Measurements from ENCODE around the gene PTCSC3. TPM values are rescaled to one million over a fixed set of nuclear protein-coding genes. Genes with fewer than 3 reads are reported as not detected.

The PTCSC3 gene
- not detected for total RNA-seq

- no peak within 1 kb of the TSS for H3K4me3 ChIP-seq
- H3K36me3 ChIP-seq: no peaks in the 10 kb centered on the region
- H3K4me1 ChIP-seq (replicated peaks): no peaks in the 10 kb centered on the region
- H3K9me3 ChIP-seq: no peaks in the 10 kb centered on the region
- no peak within 1 kb of the TSS for H3K27ac ChIP-seq
- no peak for DNase-seq (ENCODE audit: low spot score)
- TF ChIP-seq POLR2AphosphoS5 (IDR thresholded peaks at IDR 0.05) (no peak), CTCF (IDR thresholded peaks at IDR 0.05) (no peak), POLR2A (IDR thresholded peaks at IDR 0.05) (no peak)
- no peaks in the 10 kb centered on the region for H3K27me3 ChIP-seq (replicated peaks; ENCODE audit: insufficient read depth)
- 91% methylated on average over 4 of the region's 4 CpGs for WGBS
- intact Hi-C loops (cut with DNase I): no loop called here
These were observed at the start of gene PTCSC3 for GRCh38 chr14:36176524-36176923. PTCSC3 (minus strand) TSS chr14:36176722.

- Histone ChIP-seq H3K27ac (no peak overlapping the region), H3K4me3 (no peak overlapping the region), H3K36me3 (no peaks in the 10 kb centered on the region), H3K27me3 (replicated peaks; ENCODE audit: insufficient read depth) (no peaks in the 10 kb centered on the region), H3K4me1 (replicated peaks) (no peaks in the 10 kb centered on the region), H3K9me3 (no peaks in the 10 kb centered on the region)
- no peak for TF ChIP-seq CTCF (IDR thresholded peaks at IDR 0.05)
- TF ChIP-seq POLR2AphosphoS5 (IDR thresholded peaks at IDR 0.05): no peak
- no peak for TF ChIP-seq POLR2A (IDR thresholded peaks at IDR 0.05)
- intact Hi-C loops (cut with DNase I): no loop called here
- no peak for DNase-seq (ENCODE audit: low spot score)
- 67% methylated on average over 1 of the region's 1 CpG for WGBS
These were observed 49.6 kb upstream of the PTCSC3 start for GRCh38 chr14:36226164-36226563.

- intact Hi-C loops (cut with DNase I): no loop called here
- Histone ChIP-seq H3K36me3 (no peaks in the 10 kb centered on the region), H3K9me3 (no peaks in the 10 kb centered on the region), H3K4me3 (no peak overlapping the region), H3K4me1 (replicated peaks) (no peaks in the 10 kb centered on the region), H3K27me3 (replicated peaks; ENCODE audit: insufficient read depth) (no peaks in the 10 kb centered on the region), H3K27ac (no peak overlapping the region)
- no peak for TF ChIP-seq CTCF (IDR thresholded peaks at IDR 0.05)
- no peak for TF ChIP-seq POLR2A (IDR thresholded peaks at IDR 0.05)
- no peak for TF ChIP-seq POLR2AphosphoS5 (IDR thresholded peaks at IDR 0.05)
- no peak for DNase-seq (ENCODE audit: low spot score)
- 78% methylated on average over 9 of the region's 9 CpGs for WGBS
These were observed 47.7 kb upstream of the PTCSC3 start for GRCh38 chr14:36224176-36224575.

GRCh38 chr14:36223558-36223957 lies 47.0 kb upstream of the PTCSC3 start:
- no peaks in the 10 kb centered on the region for H3K27me3 ChIP-seq (replicated peaks; ENCODE audit: insufficient read depth)
- TF ChIP-seq POLR2AphosphoS5 (IDR thresholded peaks at IDR 0.05) (no peak), CTCF (IDR thresholded peaks at IDR 0.05) (no peak), POLR2A (IDR thresholded peaks at IDR 0.05) (no peak)
- no peaks in the 10 kb centered on the region for H3K4me1 ChIP-seq (replicated peaks)
- no peak overlapping the region for H3K4me3 ChIP-seq
- 77% methylated on average over 3 of the region's 3 CpGs for WGBS
- H3K27ac ChIP-seq: no peak overlapping the region
- DNase-seq (ENCODE audit: low spot score): no peak
- no peaks in the 10 kb centered on the region for H3K9me3 ChIP-seq
- H3K36me3 ChIP-seq: no peaks in the 10 kb centered on the region
- intact Hi-C loops (cut with DNase I): no loop called here

- TF ChIP-seq CTCF (IDR thresholded peaks at IDR 0.05) (no peak), POLR2A (IDR thresholded peaks at IDR 0.05) (no peak), POLR2AphosphoS5 (IDR thresholded peaks at IDR 0.05) (no peak)
- Histone ChIP-seq H3K4me3 (no peak overlapping the region), H3K27ac (no peak overlapping the region), H3K36me3 (no peaks in the 10 kb centered on the region), H3K4me1 (replicated peaks) (no peaks in the 10 kb centered on the region), H3K9me3 (no peaks in the 10 kb centered on the region), H3K27me3 (replicated peaks; ENCODE audit: insufficient read depth) (no peaks in the 10 kb centered on the region)
- no peak for DNase-seq (ENCODE audit: low spot score)
- intact Hi-C loops (cut with DNase I): no loop called here
- WGBS: 74% methylated on average over 5 of the region's 5 CpGs
These were observed 46.5 kb upstream of the PTCSC3 start for GRCh38 chr14:36222952-36223468.

All from prostate gland (tissue), 2 donors.